ENCODE results near the gene ADCY5.

DNA sequence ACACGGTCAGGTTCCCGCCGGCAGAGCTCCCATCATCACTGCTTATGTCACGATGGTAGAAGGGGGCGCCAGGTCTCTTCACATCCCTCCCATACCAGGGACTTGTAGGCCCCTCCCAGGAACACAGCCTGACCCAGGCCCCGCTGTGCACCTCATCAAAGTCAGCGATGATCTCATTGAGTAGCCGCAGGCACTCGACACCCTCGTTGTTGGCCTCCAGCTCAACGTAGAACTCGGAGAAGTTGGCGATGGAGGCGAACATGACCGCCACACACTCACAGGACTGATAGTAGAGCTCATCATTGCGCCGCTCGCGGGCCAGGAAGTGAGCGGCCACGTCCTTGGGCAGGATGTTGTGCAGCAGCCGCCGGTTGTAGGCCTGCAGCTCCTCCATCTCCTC, 157.9 kb downstream of the ADCY5 start:
- TF ChIP-seq POLR2A (IDR thresholded peaks at IDR 0.05): no peak
- TF ChIP-seq, protein P1, sequence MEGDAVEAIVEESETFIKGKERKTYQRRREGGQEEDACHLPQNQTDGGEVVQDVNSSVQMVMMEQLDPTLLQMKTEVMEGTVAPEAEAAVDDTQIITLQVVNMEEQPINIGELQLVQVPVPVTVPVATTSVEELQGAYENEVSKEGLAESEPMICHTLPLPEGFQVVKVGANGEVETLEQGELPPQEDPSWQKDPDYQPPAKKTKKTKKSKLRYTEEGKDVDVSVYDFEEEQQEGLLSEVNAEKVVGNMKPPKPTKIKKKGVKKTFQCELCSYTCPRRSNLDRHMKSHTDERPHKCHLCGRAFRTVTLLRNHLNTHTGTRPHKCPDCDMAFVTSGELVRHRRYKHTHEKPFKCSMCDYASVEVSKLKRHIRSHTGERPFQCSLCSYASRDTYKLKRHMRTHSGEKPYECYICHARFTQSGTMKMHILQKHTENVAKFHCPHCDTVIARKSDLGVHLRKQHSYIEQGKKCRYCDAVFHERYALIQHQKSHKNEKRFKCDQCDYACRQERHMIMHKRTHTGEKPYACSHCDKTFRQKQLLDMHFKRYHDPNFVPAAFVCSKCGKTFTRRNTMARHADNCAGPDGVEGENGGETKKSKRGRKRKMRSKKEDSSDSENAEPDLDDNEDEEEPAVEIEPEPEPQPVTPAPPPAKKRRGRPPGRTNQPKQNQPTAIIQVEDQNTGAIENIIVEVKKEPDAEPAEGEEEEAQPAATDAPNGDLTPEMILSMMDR (IDR thresholded peaks at IDR 0.05): no peak

Measured in Peyer's patch (tissue), 4 donors.